Stimulated activated CD4-positive, alpha-beta T cell treated with anti-CD3 and anti-CD28 coated beads, Interleukin-12 subunit alpha, Interleukin-12 subunit beta, amount 100 ng/mL, for 48 hours (primary cell): ENCODE measurements around the gene CATSPERE.
A peak's percentile ranks its signal among the peaks of the same experiment; 100 is the strongest.

Experiments
- DNase-seq, 3 donors: peaks; one replicate each; pipeline ENCODE4 v3.0.0-alpha.2; 2020; ENCODE audit warnings: low read depth in 2 of 3, low spot score in 1 of 3

Gene CATSPERE

GRCh38 chr1:244461245-244462071 is at the start of gene CATSPERE:
TSS of gene CATSPERE (plus strand) at chr1:244461273. CDS start at chr1:244461430, 157 bp downstream.
- DNase-seq = peak; percentile 45 to 62 (median 56)

- DNase-seq = no peak
These were observed 48.9 kb upstream of the CATSPERE start for GRCh38 chr1:244412176-244412575.

GRCh38 chr1:244413736-244414135 is 47.3 kb upstream of the CATSPERE start:
- DNase-seq = no peak

GRCh38 chr1:244414543-244414942 is 46.5 kb upstream of the CATSPERE start:
- no peak for DNase-seq

GRCh38 chr1:244419024-244419423 is 42.0 kb upstream of the CATSPERE start:
- DNase-seq = no peak

GRCh38 chr1:244422174-244422573 is 38.9 kb upstream of the CATSPERE start:
- DNase-seq = no peak

- no peak for DNase-seq
These were observed 36.3 kb upstream of the CATSPERE start for GRCh38 chr1:244424649-244425334.

- no peak for DNase-seq
These were observed 33.4 kb upstream of the CATSPERE start for GRCh38 chr1:244427647-244428046.

GRCh38 chr1:244429818-244430217 is 31.3 kb upstream of the CATSPERE start:
- no peak for DNase-seq

- DNase-seq = no peak
These were observed 29.9 kb upstream of the CATSPERE start for GRCh38 chr1:244431166-244431565.

GRCh38 chr1:244435562-244436205 is 25.4 kb upstream of the CATSPERE start:
- DNase-seq = peak in 1 of 3 donors; percentile 10

- DNase-seq = no peak
These were observed 24.6 kb upstream of the CATSPERE start for GRCh38 chr1:244436336-244437085.

- no peak for DNase-seq
These were observed 24.0 kb upstream of the CATSPERE start for GRCh38 chr1:244437086-244437468.

- no peak for DNase-seq
These were observed 21.6 kb upstream of the CATSPERE start for GRCh38 chr1:244439391-244440032.

GRCh38 chr1:244442850-244443249 is 18.2 kb upstream of the CATSPERE start:
- DNase-seq = no peak

GRCh38 chr1:244444854-244445253 is 16.2 kb upstream of the CATSPERE start:
- no peak for DNase-seq

- DNase-seq = no peak
These were observed 15.5 kb upstream of the CATSPERE start for GRCh38 chr1:244445320-244446181.

- DNase-seq = no peak
These were observed 14.0 kb upstream of the CATSPERE start for GRCh38 chr1:244447024-244447423.

- no peak for DNase-seq
These were observed 13.5 kb upstream of the CATSPERE start for GRCh38 chr1:244447552-244447951.
